ENCODE data around the gene LGSN. TPM values are rescaled to one million over a fixed set of nuclear protein-coding genes. Genes with fewer than 3 reads are reported as not detected.

Gene LGSN
- total and polyA plus RNA-seq, 2 of the 8 experiments (the other 6 are each of a cell fraction or from before 2014, with no cell fraction given) = 0.08 TPM; not detected in 1

GRCh38 chr6:63316113-63316512, 3.7 kb downstream of the LGSN start (continued):
- TF ChIP-seq KDM1A (IDR thresholded peaks at IDR 0.05; ENCODE audit: borderline replicate concordance, low read length) = no peak
- no peak for TF ChIP-seq SP4 (IDR thresholded peaks at IDR 0.05; ENCODE audit: low read length)

Measured in H1 (cell line).